ENCODE results near the gene KRTAP10-7. TPM values are rescaled to one million over a fixed set of nuclear protein-coding genes. Genes with fewer than 3 reads are reported as not detected.

KRTAP10-7 gene
- total and polyA plus RNA-seq, 2 experiments from 2014 or later: not detected

GRCh38 chr21:44650973-44651675 is 50.7 kb downstream of the KRTAP10-7 start (continued):
- TF ChIP-seq JUNB (IDR thresholded peaks at IDR 0.05; ENCODE audit: unreplicated experiment): no peak
- no peak for TF ChIP-seq EZH2 (IDR thresholded peaks at IDR 0.05; ENCODE audit: low read depth, unreplicated experiment)
- no peak for TF ChIP-seq ETS1 (IDR thresholded peaks at IDR 0.05)
- TF ChIP-seq STAT1 (IDR thresholded peaks at IDR 0.05; ENCODE audit: unreplicated experiment): no peak
- no peak for TF ChIP-seq ZNF462 (CRISPR knock-in tag; IDR thresholded peaks at IDR 0.05)
- TF ChIP-seq CREB1 (CRISPR knock-in tag; IDR thresholded peaks at IDR 0.05; ENCODE audit: low read depth): no peak

Other genes starting within 250 kb of the KRTAP10-7 start
- 0.83 and 2.0 TPM in 2 replicates for gene TRPM2, start 247.0 kb upstream of the KRTAP10-7 start, total RNA-seq (2014; rRNA removed; shearing (Covaris generic))
- 0.50 and 0.53 TPM in 2 replicates for gene TRPM2, start 247.0 kb upstream of the KRTAP10-7 start, polyA plus RNA-seq (2016; fragmentation: Nextera tagmentation; extraction: Ambion mirVana)
- gene LRRC3, start 145.1 kb upstream of the KRTAP10-7 start, total RNA-seq (2014; rRNA removed; shearing (Covaris generic)): 4.4 and 6.8 TPM in 2 replicates
- 0.95 and 1.2 TPM in 2 replicates for gene LRRC3, start 145.1 kb upstream of the KRTAP10-7 start, polyA plus RNA-seq (2016; fragmentation: Nextera tagmentation; extraction: Ambion mirVana)
- gene KRTAP10-1, start 60.4 kb upstream of the KRTAP10-7 start, total RNA-seq (2014; rRNA removed; shearing (Covaris generic)): not detected in 2 replicates
- gene KRTAP10-1, start 60.4 kb upstream of the KRTAP10-7 start, polyA plus RNA-seq (2016; fragmentation: Nextera tagmentation; extraction: Ambion mirVana): not detected in 2 replicates
- gene KRTAP10-2, start 49.1 kb upstream of the KRTAP10-7 start, total RNA-seq (2014; rRNA removed; shearing (Covaris generic)): not detected in 2 replicates
- gene KRTAP10-2, start 49.1 kb upstream of the KRTAP10-7 start, polyA plus RNA-seq (2016; fragmentation: Nextera tagmentation; extraction: Ambion mirVana): 0.24 TPM in 1 of 2 replicates, not detected in the other
- gene KRTAP10-3, start 41.8 kb upstream of the KRTAP10-7 start, total RNA-seq (2014; rRNA removed; shearing (Covaris generic)): not detected in 2 replicates
- not detected in 2 replicates for gene KRTAP10-3, start 41.8 kb upstream of the KRTAP10-7 start, polyA plus RNA-seq (2016; fragmentation: Nextera tagmentation; extraction: Ambion mirVana)
- not detected in 2 replicates for gene KRTAP10-4, start 26.9 kb upstream of the KRTAP10-7 start, total RNA-seq (2014; rRNA removed; shearing (Covaris generic))
- gene KRTAP10-4, start 26.9 kb upstream of the KRTAP10-7 start, polyA plus RNA-seq (2016; fragmentation: Nextera tagmentation; extraction: Ambion mirVana): not detected in 2 replicates
- gene KRTAP10-5, start 20.0 kb upstream of the KRTAP10-7 start, total RNA-seq (2014; rRNA removed; shearing (Covaris generic)): not detected in 2 replicates
- not detected in 2 replicates for gene KRTAP10-5, start 20.0 kb upstream of the KRTAP10-7 start, polyA plus RNA-seq (2016; fragmentation: Nextera tagmentation; extraction: Ambion mirVana)
- not detected in 2 replicates for gene KRTAP10-6, start 8.1 kb upstream of the KRTAP10-7 start, total RNA-seq (2014; rRNA removed; shearing (Covaris generic))
- not detected in 2 replicates for gene KRTAP10-6, start 8.1 kb upstream of the KRTAP10-7 start, polyA plus RNA-seq (2016; fragmentation: Nextera tagmentation; extraction: Ambion mirVana)
- gene KRTAP10-8, start 11.5 kb downstream of the KRTAP10-7 start, total RNA-seq (2014; rRNA removed; shearing (Covaris generic)): not detected in 2 replicates
- not detected in 2 replicates for gene KRTAP10-8, start 11.5 kb downstream of the KRTAP10-7 start, polyA plus RNA-seq (2016; fragmentation: Nextera tagmentation; extraction: Ambion mirVana)
- not detected in 2 replicates for gene KRTAP10-9, start 26.5 kb downstream of the KRTAP10-7 start, total RNA-seq (2014; rRNA removed; shearing (Covaris generic))
- not detected in 2 replicates for gene KRTAP10-9, start 26.5 kb downstream of the KRTAP10-7 start, polyA plus RNA-seq (2016; fragmentation: Nextera tagmentation; extraction: Ambion mirVana)
- gene KRTAP10-10, start 36.8 kb downstream of the KRTAP10-7 start, total RNA-seq (2014; rRNA removed; shearing (Covaris generic)): not detected in 2 replicates
- not detected in 2 replicates for gene KRTAP10-10, start 36.8 kb downstream of the KRTAP10-7 start, polyA plus RNA-seq (2016; fragmentation: Nextera tagmentation; extraction: Ambion mirVana)
- not detected in 2 replicates for gene KRTAP10-11, start 45.8 kb downstream of the KRTAP10-7 start, total RNA-seq (2014; rRNA removed; shearing (Covaris generic))
- gene KRTAP10-11, start 45.8 kb downstream of the KRTAP10-7 start, polyA plus RNA-seq (2016; fragmentation: Nextera tagmentation; extraction: Ambion mirVana): not detected in 2 replicates
- not detected in 2 replicates for gene KRTAP12-4, start 54.1 kb downstream of the KRTAP10-7 start, total RNA-seq (2014; rRNA removed; shearing (Covaris generic))
- gene KRTAP12-4, start 54.1 kb downstream of the KRTAP10-7 start, polyA plus RNA-seq (2016; fragmentation: Nextera tagmentation; extraction: Ambion mirVana): not detected in 2 replicates
- gene KRTAP12-3, start 57.3 kb downstream of the KRTAP10-7 start, total RNA-seq (2014; rRNA removed; shearing (Covaris generic)): not detected in 2 replicates
- not detected in 2 replicates for gene KRTAP12-3, start 57.3 kb downstream of the KRTAP10-7 start, polyA plus RNA-seq (2016; fragmentation: Nextera tagmentation; extraction: Ambion mirVana)
- gene KRTAP12-2, start 66.3 kb downstream of the KRTAP10-7 start, total RNA-seq (2014; rRNA removed; shearing (Covaris generic)): not detected in 2 replicates
- gene KRTAP12-2, start 66.3 kb downstream of the KRTAP10-7 start, polyA plus RNA-seq (2016; fragmentation: Nextera tagmentation; extraction: Ambion mirVana): not detected in 2 replicates
- gene KRTAP12-1, start 81.6 kb downstream of the KRTAP10-7 start, total RNA-seq (2014; rRNA removed; shearing (Covaris generic)): not detected in 2 replicates
- gene KRTAP12-1, start 81.6 kb downstream of the KRTAP10-7 start, polyA plus RNA-seq (2016; fragmentation: Nextera tagmentation; extraction: Ambion mirVana): not detected in 2 replicates
- gene KRTAP10-12, start 96.6 kb downstream of the KRTAP10-7 start, total RNA-seq (2014; rRNA removed; shearing (Covaris generic)): not detected in 2 replicates
- gene KRTAP10-12, start 96.6 kb downstream of the KRTAP10-7 start, polyA plus RNA-seq (2016; fragmentation: Nextera tagmentation; extraction: Ambion mirVana): not detected in 2 replicates
- gene TSPEAR, start 111.0 kb downstream of the KRTAP10-7 start, total RNA-seq (2014; rRNA removed; shearing (Covaris generic)): 0.35 TPM in 1 of 2 replicates, not detected in the other
- 0.45 and 0.92 TPM in 2 replicates for gene TSPEAR, start 111.0 kb downstream of the KRTAP10-7 start, polyA plus RNA-seq (2016; fragmentation: Nextera tagmentation; extraction: Ambion mirVana)
- gene UBE2G2, start 201.2 kb downstream of the KRTAP10-7 start, total RNA-seq (2014; rRNA removed; shearing (Covaris generic)): 100 and 112 TPM in 2 replicates
- 55.0 and 66.4 TPM in 2 replicates for gene UBE2G2, start 201.2 kb downstream of the KRTAP10-7 start, polyA plus RNA-seq (2016; fragmentation: Nextera tagmentation; extraction: Ambion mirVana)
- 91.9 and 103 TPM in 2 replicates for gene SUMO3, start 217.5 kb downstream of the KRTAP10-7 start, total RNA-seq (2014; rRNA removed; shearing (Covaris generic))
- 90.6 and 90.8 TPM in 2 replicates for gene SUMO3, start 217.5 kb downstream of the KRTAP10-7 start, polyA plus RNA-seq (2016; fragmentation: Nextera tagmentation; extraction: Ambion mirVana)